C4-2B (cell line): Measurements from ENCODE around the gene INPP5D.

ENCODE experiments used
- CTCF ChIP-seq: fragments of 450-650 bp; conservative IDR thresholded peaks from 2 replicates; pipeline ENCODE4 v1.5.1; 2017; ENCODE audit warnings: mild to moderate bottlenecking
- ZFX ChIP-seq: fragments of 450-650 bp; IDR thresholded peaks from 2 replicates; pipeline ENCODE4 v1.6.1; 2017

GRCh38 chr2:233213975-233214374 lies 153.8 kb downstream of the INPP5D start:
- no peak for TF ChIP-seq CTCF
- TF ChIP-seq ZFX: no peak
